Tibial nerve (tissue), 4 donors: ENCODE measurements around the gene SMIM24. TPM values are rescaled to one million over a fixed set of nuclear protein-coding genes. Genes with fewer than 3 reads are reported as not detected.

Experiments used
- DNase-seq, 2 donors: peaks; one replicate each; pipeline ENCODE4 v3.0.0-alpha.2; 2019; ENCODE audit warnings: low spot score in 2 of 2
- H3K27ac ChIP-seq, 4 donors: fragments of 200-600 bp; sonication (generic) in 3 of 4; one replicate each; pipeline ENCODE4 v1.5.1; 2017 to 2019; ENCODE audit warnings: mild to moderate bottlenecking in 1 of 4
- H3K27me3 ChIP-seq, 2 donors: fragments of 200-600 bp; sonication (generic) in 1 of 2; one replicate each; pipeline versions ENCODE4 v1.5.1 to v1.6.0; 2017 to 2019
- H3K36me3 ChIP-seq, 3 donors: fragments of 200-600 bp; sonication (generic); one replicate each; pipeline ENCODE4 v1.5.1; 2018 to 2019
- H3K4me1 ChIP-seq, 4 donors: fragments of 200-600 bp; sonication (generic) in 3 of 4; one replicate each; pipeline ENCODE4 v1.5.1; 2017 to 2019
- H3K4me3 ChIP-seq, 4 donors: fragments of 200-600 bp; sonication (generic) in 3 of 4; one replicate each; pipeline ENCODE4 v1.5.1; 2017 to 2019; ENCODE audit warnings: mild to moderate bottlenecking in 1 of 4, moderate library complexity in 1 of 4
- H3K9me3 ChIP-seq, 4 donors: fragments of 200-600 bp; sonication (generic) in 3 of 4; one replicate each; pipeline ENCODE4 v1.5.1; 2017 to 2019
- EP300 ChIP-seq, 2 donors: sonication (generic); formaldehyde crosslinking; IDR thresholded peaks; one replicate each; pipeline ENCODE4 v1.6.1; 2017; ENCODE audit warnings: antibody characterized with exemption in 2 of 2, mild to moderate bottlenecking in 1 of 2
- POLR2A ChIP-seq, 2 donors: fragments of 450-650 bp; IDR thresholded peaks; one replicate each; pipeline ENCODE4 v1.6.1; 2017; ENCODE audit warnings: antibody characterized with exemption in 2 of 2, mild to moderate bottlenecking in 2 of 2, moderate library complexity in 2 of 2
- WGBS, 2 donors: methylation state at CpG; one replicate each; pipeline ENCODE4 v1.1.5; 2018; 5-methylcytosine and 5-hydroxymethylcytosine counted together
- total RNA-seq, 4 donors: library from RNA; depleted of rRNA; stranded (reverse); fragments of >200 nt; gene quantifications; one replicate each; pipeline ENCODE4 v1.1.0, GENCODE V29; 2016
- TF ChIP-seq, protein P1 (sequence below), 5 experiments: fragments of 200-600 bp in 3 of 5; fragments of 450-650 bp in 2 of 5; sonication (generic) in 3 of 5; IDR thresholded peaks; one replicate each; pipeline ENCODE4 v1.5.1; 2016 to 2019; ENCODE audit warnings: antibody characterized with exemption in 5 of 5, mild to moderate bottlenecking in 3 of 5, moderate library complexity in 2 of 5

Gene SMIM24
- total RNA-seq, 4 donors from 2014 or later, result not detected

DNA sequence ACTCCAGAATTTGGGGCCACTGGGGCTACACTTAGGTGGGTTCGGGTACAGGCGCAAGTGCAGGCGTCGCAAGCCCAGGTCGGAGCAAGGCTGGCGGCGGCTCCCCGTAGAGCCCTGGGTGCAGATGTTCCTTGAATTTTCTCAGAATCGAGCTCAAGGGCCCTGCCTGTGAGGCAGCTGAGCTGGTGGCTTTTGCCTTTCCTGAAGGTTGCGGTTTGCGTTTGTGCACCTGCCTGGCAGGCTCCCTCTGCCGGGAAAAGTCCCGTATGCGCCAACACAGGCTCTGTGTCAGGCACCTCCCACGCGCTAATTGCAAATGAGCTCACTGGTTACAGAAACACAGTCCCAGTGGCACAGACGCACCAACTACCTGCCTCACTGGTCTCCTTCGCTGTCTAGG, 14.2 kb upstream of the SMIM24 start:
- peaks cover 0 to 83% (median 7%) of the 10 kb centered on the region in 3 donors for H3K36me3 ChIP-seq
- no peak for TF ChIP-seq EP300 (IDR thresholded peaks at IDR 0.05)
- WGBS, 2 donors, result 92 to 93% methylated on average over 18 of the region's 18 CpGs

DNA sequence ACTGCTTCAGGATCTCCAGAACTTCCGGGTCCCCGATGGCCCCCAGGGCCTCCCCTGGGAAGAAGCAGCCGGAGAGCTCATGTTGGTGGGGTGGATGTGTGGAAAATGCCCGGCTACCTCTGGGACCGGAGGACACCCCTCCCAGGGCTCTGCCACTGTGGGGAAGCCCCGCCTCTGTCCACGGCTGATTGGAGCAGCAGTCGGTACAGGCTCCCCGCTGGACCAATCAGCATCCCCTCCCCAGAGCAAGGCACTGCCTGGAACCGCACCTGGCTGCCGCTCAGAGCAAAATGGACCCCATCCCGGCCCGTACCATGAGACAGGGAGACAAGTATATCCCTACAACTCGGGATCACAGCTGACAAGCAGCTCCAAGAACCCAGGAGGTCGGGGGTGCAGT, 13.7 kb upstream of the SMIM24 start:
- no peak overlapping the region for H3K27ac ChIP-seq
- WGBS, 2 donors, result 73 to 76% methylated on average over 9 to 15 of the region's 15 CpGs
- H3K36me3 ChIP-seq, result peaks cover 0 to 87% (median 7%) of the 10 kb centered on the region in 3 donors
- no peak overlapping the region for H3K4me3 ChIP-seq
- DNase-seq, result no peak
- peaks cover 0 to 6% (median under 1%) of the 10 kb centered on the region in 4 donors for H3K4me1 ChIP-seq
- no peaks in the 10 kb centered on the region for H3K27me3 ChIP-seq
- TF ChIP-seq POLR2A (IDR thresholded peaks at IDR 0.05) (no peak), EP300 (IDR thresholded peaks at IDR 0.05) (no peak)
- TF ChIP-seq, protein P1, sequence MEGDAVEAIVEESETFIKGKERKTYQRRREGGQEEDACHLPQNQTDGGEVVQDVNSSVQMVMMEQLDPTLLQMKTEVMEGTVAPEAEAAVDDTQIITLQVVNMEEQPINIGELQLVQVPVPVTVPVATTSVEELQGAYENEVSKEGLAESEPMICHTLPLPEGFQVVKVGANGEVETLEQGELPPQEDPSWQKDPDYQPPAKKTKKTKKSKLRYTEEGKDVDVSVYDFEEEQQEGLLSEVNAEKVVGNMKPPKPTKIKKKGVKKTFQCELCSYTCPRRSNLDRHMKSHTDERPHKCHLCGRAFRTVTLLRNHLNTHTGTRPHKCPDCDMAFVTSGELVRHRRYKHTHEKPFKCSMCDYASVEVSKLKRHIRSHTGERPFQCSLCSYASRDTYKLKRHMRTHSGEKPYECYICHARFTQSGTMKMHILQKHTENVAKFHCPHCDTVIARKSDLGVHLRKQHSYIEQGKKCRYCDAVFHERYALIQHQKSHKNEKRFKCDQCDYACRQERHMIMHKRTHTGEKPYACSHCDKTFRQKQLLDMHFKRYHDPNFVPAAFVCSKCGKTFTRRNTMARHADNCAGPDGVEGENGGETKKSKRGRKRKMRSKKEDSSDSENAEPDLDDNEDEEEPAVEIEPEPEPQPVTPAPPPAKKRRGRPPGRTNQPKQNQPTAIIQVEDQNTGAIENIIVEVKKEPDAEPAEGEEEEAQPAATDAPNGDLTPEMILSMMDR (IDR thresholded peaks at IDR 0.05), result no peak
- H3K9me3 ChIP-seq, result no peaks in the 10 kb centered on the region

More for the DNA sequence above, 14.2 kb upstream of the SMIM24 start:
- no peaks in the 10 kb centered on the region for H3K27me3 ChIP-seq
- H3K4me1 ChIP-seq, result peaks cover 0 to 11% (median 4%) of the 10 kb centered on the region in 4 donors
- DNase-seq, result no peak
- no peak overlapping the region for H3K4me3 ChIP-seq
- H3K27ac ChIP-seq, result no peak overlapping the region
- no peaks in the 10 kb centered on the region for H3K9me3 ChIP-seq

DNA sequence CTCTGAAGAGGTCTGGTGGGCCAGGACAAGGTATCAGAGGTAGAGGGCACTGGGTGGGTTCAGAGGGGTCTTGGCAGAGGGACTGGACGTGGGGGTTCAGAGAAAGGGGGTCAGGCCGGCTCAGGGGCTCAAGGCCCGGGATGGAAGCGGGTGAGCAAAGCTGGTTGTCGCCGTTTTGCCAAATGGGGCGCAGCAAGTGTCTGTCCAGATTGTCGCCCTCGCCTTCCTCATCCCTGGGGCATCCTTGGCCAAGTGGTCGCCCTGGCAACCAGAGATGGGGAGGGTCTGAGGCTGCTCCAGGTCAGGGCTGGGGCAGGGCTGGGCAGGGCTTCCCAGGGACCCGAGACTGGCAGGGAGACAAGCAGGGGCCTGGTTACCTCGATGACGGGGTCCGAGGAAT, 13.3 kb upstream of the SMIM24 start:
- Histone ChIP-seq H3K27ac (no peak overlapping the region), H3K27me3 (no peaks in the 10 kb centered on the region), H3K4me1 (peaks cover 0 to 2% (median 0%) of the 10 kb centered on the region in 4 donors), H3K36me3 (peaks cover 0 to 91% (median 7%) of the 10 kb centered on the region in 3 donors), H3K9me3 (no peaks in the 10 kb centered on the region), H3K4me3 (no peak overlapping the region)
- DNase-seq, result no peak
- TF ChIP-seq, protein P1 (IDR thresholded peaks at IDR 0.05), result no peak
- TF ChIP-seq POLR2A (IDR thresholded peaks at IDR 0.05), result no peak
- 87 to 88% methylated on average over 11 of the region's 14 CpGs for WGBS, 2 donors

DNA sequence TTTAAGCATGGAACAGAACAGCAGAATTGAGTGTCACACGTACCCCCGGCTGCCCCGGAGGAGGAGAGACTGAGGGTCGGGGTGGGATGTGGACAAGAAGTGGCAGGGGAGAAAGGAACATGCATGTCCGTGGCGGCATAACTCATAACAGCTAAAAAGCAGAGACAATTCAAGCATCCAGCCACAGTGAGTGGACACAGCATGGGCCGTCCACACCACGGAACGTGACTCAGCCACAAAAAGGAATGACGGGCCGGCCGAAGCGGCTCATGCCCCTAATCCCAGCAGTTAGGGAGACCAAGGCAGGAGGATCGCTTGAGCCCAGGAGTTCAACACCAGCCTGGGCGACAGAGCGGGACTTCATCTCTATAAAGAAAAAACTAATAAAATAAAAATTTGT, 12.6 kb upstream of the SMIM24 start:
- WGBS, 2 donors, result 91 to 95% methylated on average over 16 of the region's 16 CpGs
- peaks cover 0 to 91% (median 7%) of the 10 kb centered on the region in 3 donors for H3K36me3 ChIP-seq
- no peak for DNase-seq
- no peak overlapping the region for H3K27ac ChIP-seq
- TF ChIP-seq, protein P1 (IDR thresholded peaks at IDR 0.05), result no peak
- TF ChIP-seq POLR2A (IDR thresholded peaks at IDR 0.05), result no peak
- TF ChIP-seq EP300 (IDR thresholded peaks at IDR 0.05), result no peak
- H3K4me3 ChIP-seq, result no peak overlapping the region
- H3K4me1 ChIP-seq, result no peaks in the 10 kb centered on the region
- no peaks in the 10 kb centered on the region for H3K27me3 ChIP-seq
- H3K9me3 ChIP-seq, result no peaks in the 10 kb centered on the region

DNA sequence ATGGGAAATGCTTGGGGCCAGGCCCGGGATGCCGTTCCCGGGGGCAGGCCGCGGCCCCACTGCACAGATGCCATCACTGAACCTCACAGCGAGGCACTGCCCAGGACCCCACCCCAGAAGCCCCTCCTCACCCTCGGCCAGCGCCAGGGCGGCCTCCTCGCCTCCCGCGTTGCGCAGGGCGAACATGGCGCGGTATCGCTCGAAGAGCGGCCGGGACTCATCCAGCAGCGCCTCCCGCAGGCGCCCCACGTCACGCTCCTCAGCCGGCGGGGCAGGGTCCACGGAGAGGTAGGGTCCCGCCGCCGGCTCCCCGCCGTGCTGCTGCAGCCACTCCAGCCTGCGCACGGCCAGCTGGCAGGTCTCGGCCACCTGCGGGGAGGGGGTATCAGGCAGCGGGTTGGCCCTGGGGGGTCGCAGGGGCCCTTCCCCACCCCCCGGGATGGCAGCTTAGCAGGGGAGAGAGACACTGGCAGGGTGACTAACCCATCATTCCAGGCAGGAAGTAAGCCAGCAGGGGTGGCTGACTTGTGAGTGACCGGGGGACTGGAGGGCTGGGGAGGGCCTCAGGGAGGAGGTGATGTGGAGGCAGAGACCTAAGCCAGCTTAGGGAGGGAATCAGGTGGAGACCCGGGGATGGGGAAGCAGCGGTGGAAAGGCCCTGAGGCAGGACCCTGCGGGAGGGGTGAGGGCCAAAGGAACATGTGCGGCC, 12.0 kb upstream of the SMIM24 start:
- DNase-seq, result no peak
- TF ChIP-seq POLR2A (IDR thresholded peaks at IDR 0.05) (no peak), EP300 (IDR thresholded peaks at IDR 0.05) (no peak)
- TF ChIP-seq, protein P1 (IDR thresholded peaks at IDR 0.05), result no peak
- Histone ChIP-seq H3K4me3 (no peak overlapping the region), H3K27me3 (no peaks in the 10 kb centered on the region), H3K4me1 (no peaks in the 10 kb centered on the region), H3K9me3 (no peaks in the 10 kb centered on the region), H3K27ac (no peak overlapping the region), H3K36me3 (peaks cover 0 to 85% (median 7%) of the 10 kb centered on the region in 3 donors)
- WGBS, 2 donors, result 94 to 95% methylated on average over 30 to 33 of the region's 45 CpGs
